ENCODE measurements around the gene SPG7.
"Not testable (repeated sequence)": the region's sequence is repeated elsewhere in the genome, so short reads cannot be mapped to it uniquely, and the experiment has no call there.

SPG7 gene

GRCh38 chr16:89583197-89583894 lies 75.1 kb downstream of the SPG7 start:
- Mint-ChIP-seq H3K4me1 (ENCODE audit: low read depth) (no peaks in the 10 kb centered on the region), H3K27me3 (peaks cover 5% of the 10 kb centered on the region), H3K27ac (no peak overlapping the region), H3K36me3 (ENCODE audit: low read depth) (no peaks in the 10 kb centered on the region), H3K9me3 (no peaks in the 10 kb centered on the region), H3K4me3 (no peak overlapping the region)
- intact Hi-C loops (cut with micrococcal nuclease) = no loop called here

GRCh38 chr16:89583895-89584644 lies 75.9 kb downstream of the SPG7 start:
- no peaks in the 10 kb centered on the region for H3K4me1 Mint-ChIP-seq (ENCODE audit: low read depth)
- intact Hi-C loops (cut with micrococcal nuclease) = no loop called here
- no peaks in the 10 kb centered on the region for H3K36me3 Mint-ChIP-seq (ENCODE audit: low read depth)
- H3K4me3 Mint-ChIP-seq = no peak overlapping the region
- no peaks in the 10 kb centered on the region for H3K9me3 Mint-ChIP-seq
- H3K27ac Mint-ChIP-seq = no peak overlapping the region
- H3K27me3 Mint-ChIP-seq = no peaks in the 10 kb centered on the region

GRCh38 chr16:89584768-89585549 lies 76.8 kb downstream of the SPG7 start:
- intact Hi-C loops (cut with micrococcal nuclease) = no loop called here
- no peaks in the 10 kb centered on the region for H3K9me3 Mint-ChIP-seq
- no peaks in the 10 kb centered on the region for H3K4me1 Mint-ChIP-seq (ENCODE audit: low read depth)
- no peaks in the 10 kb centered on the region for H3K27me3 Mint-ChIP-seq
- no peaks in the 10 kb centered on the region for H3K36me3 Mint-ChIP-seq (ENCODE audit: low read depth)
- H3K4me3 Mint-ChIP-seq = no peak overlapping the region
- H3K27ac Mint-ChIP-seq = no peak overlapping the region

GRCh38 chr16:89586218-89586617 lies 78.0 kb downstream of the SPG7 start:
- Mint-ChIP-seq H3K27me3 (no peaks in the 10 kb centered on the region), H3K4me3 (no peak overlapping the region), H3K27ac (no peak overlapping the region)

GRCh38 chr16:89586853-89587252 lies 78.7 kb downstream of the SPG7 start:
- no peak overlapping the region for H3K4me3 Mint-ChIP-seq
- H3K27me3 Mint-ChIP-seq = no peaks in the 10 kb centered on the region
- no peak overlapping the region for H3K27ac Mint-ChIP-seq
- intact Hi-C loops (cut with micrococcal nuclease) = no loop called here
- no peaks in the 10 kb centered on the region for H3K4me1 Mint-ChIP-seq (ENCODE audit: low read depth)
- no peaks in the 10 kb centered on the region for H3K36me3 Mint-ChIP-seq (ENCODE audit: low read depth)
- no peaks in the 10 kb centered on the region for H3K9me3 Mint-ChIP-seq

More at GRCh38 chr16:89586218-89586617, 78.0 kb downstream of the SPG7 start:
- Mint-ChIP-seq H3K9me3 (no peaks in the 10 kb centered on the region), H3K4me1 (ENCODE audit: low read depth) (no peaks in the 10 kb centered on the region), H3K36me3 (ENCODE audit: low read depth) (no peaks in the 10 kb centered on the region)
- intact Hi-C loops (cut with micrococcal nuclease) = no loop called here

GRCh38 chr16:89587676-89588075 lies 79.5 kb downstream of the SPG7 start:
- H3K4me1 Mint-ChIP-seq (ENCODE audit: low read depth); intact Hi-C loops (cut with micrococcal nuclease); H3K27ac Mint-ChIP-seq; H3K27me3 Mint-ChIP-seq; H3K36me3 Mint-ChIP-seq (ENCODE audit: low read depth); H3K9me3 Mint-ChIP-seq; H3K4me3 Mint-ChIP-seq: not testable (repeated sequence)

GRCh38 chr16:89588413-89589109 lies 80.4 kb downstream of the SPG7 start:
- Mint-ChIP-seq H3K4me1 (ENCODE audit: low read depth) (no peaks in the 10 kb centered on the region), H3K9me3 (no peaks in the 10 kb centered on the region), H3K4me3 (no peak overlapping the region), H3K27me3 (no peaks in the 10 kb centered on the region), H3K27ac (no peak overlapping the region), H3K36me3 (ENCODE audit: low read depth) (no peaks in the 10 kb centered on the region)
- intact Hi-C loops (cut with micrococcal nuclease) = no loop called here

- H3K27ac Mint-ChIP-seq = no peak overlapping the region
- H3K4me3 Mint-ChIP-seq = no peak overlapping the region
- no peaks in the 10 kb centered on the region for H3K27me3 Mint-ChIP-seq
- H3K4me1 Mint-ChIP-seq (ENCODE audit: low read depth) = no peaks in the 10 kb centered on the region
- no peaks in the 10 kb centered on the region for H3K36me3 Mint-ChIP-seq (ENCODE audit: low read depth)
- intact Hi-C loops (cut with micrococcal nuclease) = no loop called here
- H3K9me3 Mint-ChIP-seq = no peaks in the 10 kb centered on the region
Measured at GRCh38 chr16:89589241-89589926, 81.2 kb downstream of the SPG7 start.

GRCh38 chr16:89593841-89594240 lies 85.6 kb downstream of the SPG7 start:
- H3K27ac Mint-ChIP-seq = no peak overlapping the region

GRCh38 chr16:89595330-89596060 lies 87.3 kb downstream of the SPG7 start:
- intact Hi-C loops (cut with micrococcal nuclease) = no loop called here
- Mint-ChIP-seq H3K4me3 (no peak overlapping the region), H3K36me3 (ENCODE audit: low read depth) (no peaks in the 10 kb centered on the region), H3K27me3 (peaks cover 5% of the 10 kb centered on the region), H3K27ac (no peak overlapping the region), H3K9me3 (no peaks in the 10 kb centered on the region), H3K4me1 (ENCODE audit: low read depth) (no peaks in the 10 kb centered on the region)

More at GRCh38 chr16:89593841-89594240, 85.6 kb downstream of the SPG7 start:
- intact Hi-C loops (cut with micrococcal nuclease) = no loop called here
- Mint-ChIP-seq H3K27me3 (no peaks in the 10 kb centered on the region), H3K9me3 (no peaks in the 10 kb centered on the region), H3K4me1 (ENCODE audit: low read depth) (no peaks in the 10 kb centered on the region), H3K4me3 (no peak overlapping the region), H3K36me3 (ENCODE audit: low read depth) (no peaks in the 10 kb centered on the region)

- Mint-ChIP-seq H3K36me3 (ENCODE audit: low read depth) (no peaks in the 10 kb centered on the region), H3K4me3 (no peak overlapping the region), H3K9me3 (no peaks in the 10 kb centered on the region), H3K27ac (no peak overlapping the region), H3K27me3 (peaks cover 12% of the 10 kb centered on the region), H3K4me1 (ENCODE audit: low read depth) (no peaks in the 10 kb centered on the region)
- intact Hi-C loops (cut with micrococcal nuclease) = no loop called here
Measured at GRCh38 chr16:89596061-89596689, 88.0 kb downstream of the SPG7 start.

GRCh38 chr16:89596957-89597649 lies 88.9 kb downstream of the SPG7 start:
- no peaks in the 10 kb centered on the region for H3K36me3 Mint-ChIP-seq (ENCODE audit: low read depth)
- H3K4me3 Mint-ChIP-seq = no peak overlapping the region
- H3K27me3 Mint-ChIP-seq = peaks cover 19% of the 10 kb centered on the region
- no peak overlapping the region for H3K27ac Mint-ChIP-seq
- peaks cover 4% of the 10 kb centered on the region for H3K4me1 Mint-ChIP-seq (ENCODE audit: low read depth)
- intact Hi-C loops (cut with micrococcal nuclease) = no loop called here
- no peaks in the 10 kb centered on the region for H3K9me3 Mint-ChIP-seq
